HG02642 (cell line): ENCODE results near the gene ZBTB16.

Experiments used
- ATAC-seq: cut with Tn5 transposase; IDR thresholded peaks from one replicate; pipeline ENCODE4 v1.9.1; 2021; ENCODE audit warnings: mild to moderate bottlenecking; ENCODE audit not compliant: unreplicated experiment, poor library complexity

The ZBTB16 gene

GRCh38 chr11:114161486-114162250, 102.2 kb downstream of the ZBTB16 start:
- ATAC-seq = no peak

GRCh38 chr11:114162719-114163123, 103.2 kb downstream of the ZBTB16 start:
- ATAC-seq = no peak

GRCh38 chr11:114163229-114163631, 103.7 kb downstream of the ZBTB16 start:
- ATAC-seq = no peak

- no peak for ATAC-seq
Measured at GRCh38 chr11:114163830-114164401, 104.4 kb downstream of the ZBTB16 start.

- ATAC-seq = no peak
Measured at GRCh38 chr11:114164546-114164945, 105.0 kb downstream of the ZBTB16 start.

GRCh38 chr11:114165326-114166230, 106.1 kb downstream of the ZBTB16 start:
- ATAC-seq = no peak

- ATAC-seq = no peak
Measured at GRCh38 chr11:114166362-114166761, 106.9 kb downstream of the ZBTB16 start.

GRCh38 chr11:114166897-114167323, 107.4 kb downstream of the ZBTB16 start:
- no peak for ATAC-seq

- ATAC-seq = no peak
Measured at GRCh38 chr11:114167355-114167754, 107.8 kb downstream of the ZBTB16 start.

- ATAC-seq = no peak
Measured at GRCh38 chr11:114167771-114168448, 108.4 kb downstream of the ZBTB16 start.

GRCh38 chr11:114168691-114169090, 109.2 kb downstream of the ZBTB16 start:
- no peak for ATAC-seq

GRCh38 chr11:114169321-114169749, 109.8 kb downstream of the ZBTB16 start:
- no peak for ATAC-seq

- ATAC-seq = no peak
Measured at GRCh38 chr11:114169821-114170220, 110.3 kb downstream of the ZBTB16 start.

GRCh38 chr11:114170226-114170625, 110.7 kb downstream of the ZBTB16 start:
- no peak for ATAC-seq

GRCh38 chr11:114171257-114172054, 111.9 kb downstream of the ZBTB16 start:
- ATAC-seq = no peak

GRCh38 chr11:114172055-114172861, 112.7 kb downstream of the ZBTB16 start:
- no peak for ATAC-seq

GRCh38 chr11:114172871-114173444, 113.4 kb downstream of the ZBTB16 start:
- no peak for ATAC-seq

- no peak for ATAC-seq
Measured at GRCh38 chr11:114173843-114174242, 114.3 kb downstream of the ZBTB16 start.
